Activated CD8-positive, alpha-beta memory T cell treated with anti-CD3 and anti-CD28 coated beads, Interleukin-2, amount 50 U/mL, for 1 hour (primary cell): ENCODE data around the gene NACC2.
"Not testable (repeated sequence)": the region's sequence is repeated elsewhere in the genome, so short reads cannot be mapped to it uniquely, and the experiment has no call there.

Experiments used
- DNase-seq: peaks from one replicate; pipeline ENCODE4 v3.0.0-alpha.2; 2020; ENCODE audit errors: extremely low read depth

The NACC2 gene

DNA sequence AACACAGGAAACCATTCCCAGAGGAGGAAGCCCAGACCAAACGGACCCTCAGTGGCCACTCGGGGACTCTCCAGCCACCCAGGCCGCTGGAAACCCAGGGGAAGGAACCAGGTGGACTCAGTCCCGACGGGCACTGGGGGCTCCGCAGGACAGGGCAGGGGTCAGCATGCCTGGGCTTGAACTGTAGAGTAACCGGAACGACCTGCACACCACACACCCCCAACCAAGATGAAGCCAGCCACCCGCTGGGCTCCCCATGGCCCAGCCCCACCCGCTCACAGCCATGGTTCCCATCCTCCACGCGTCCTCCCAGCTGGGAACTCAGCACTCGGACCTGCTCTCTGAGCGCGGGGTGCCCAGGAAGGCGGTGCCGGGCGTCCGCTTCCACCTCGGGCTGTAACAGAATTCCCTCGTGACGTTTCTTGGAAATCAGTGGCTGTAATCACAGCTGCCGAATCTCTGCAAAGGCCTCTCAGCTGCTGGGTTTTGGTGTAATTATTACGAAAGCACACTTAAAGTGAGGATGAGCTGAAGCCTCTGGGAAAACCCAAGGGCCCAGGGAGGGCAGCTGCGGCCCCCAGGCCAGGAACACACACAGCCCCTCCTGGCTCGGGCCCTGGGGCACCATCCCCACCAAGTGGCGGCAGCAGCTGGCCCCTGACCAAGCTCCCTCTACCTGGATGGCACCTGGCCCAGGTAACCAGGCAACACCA lies 13.8 kb downstream of the NACC2 start:
- no peak for DNase-seq

DNA sequence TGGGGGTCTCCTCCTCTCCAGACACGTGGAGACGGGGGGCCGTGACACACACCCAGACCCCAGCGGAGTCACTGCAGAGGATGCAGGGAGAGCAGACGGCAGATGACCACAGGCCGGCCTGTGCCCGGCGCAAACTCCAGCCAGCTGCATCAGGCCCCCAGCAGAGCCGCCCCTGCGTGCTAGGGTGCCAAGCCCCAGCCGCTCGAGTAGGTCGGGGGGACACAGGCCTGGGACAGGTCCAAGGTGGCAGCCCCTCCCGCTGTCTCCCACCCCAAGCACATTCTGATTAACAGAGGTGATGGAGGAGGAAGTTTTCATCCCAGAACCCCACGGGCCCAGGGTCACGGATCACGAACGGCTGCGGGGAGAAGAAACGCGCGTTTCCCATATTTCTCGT lies 14.4 kb downstream of the NACC2 start:
- DNase-seq, result no peak

DNA sequence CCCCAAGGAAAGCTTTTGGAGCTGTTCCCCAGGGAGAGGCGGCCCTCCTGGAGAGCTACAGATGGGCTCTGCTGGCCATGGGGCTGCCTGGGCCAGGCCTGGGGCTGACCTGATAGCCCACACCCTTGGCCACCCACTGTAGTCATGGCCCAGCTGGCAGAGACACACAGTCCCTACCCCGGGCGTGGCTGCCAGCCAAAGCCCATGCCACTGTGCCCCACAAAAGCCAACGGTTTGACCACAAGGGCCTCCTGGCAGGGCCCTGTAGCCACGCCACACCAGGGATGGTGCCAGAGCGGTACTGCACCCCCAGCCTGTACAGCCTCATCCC lies 15.2 kb downstream of the NACC2 start:
- no peak for DNase-seq

DNA sequence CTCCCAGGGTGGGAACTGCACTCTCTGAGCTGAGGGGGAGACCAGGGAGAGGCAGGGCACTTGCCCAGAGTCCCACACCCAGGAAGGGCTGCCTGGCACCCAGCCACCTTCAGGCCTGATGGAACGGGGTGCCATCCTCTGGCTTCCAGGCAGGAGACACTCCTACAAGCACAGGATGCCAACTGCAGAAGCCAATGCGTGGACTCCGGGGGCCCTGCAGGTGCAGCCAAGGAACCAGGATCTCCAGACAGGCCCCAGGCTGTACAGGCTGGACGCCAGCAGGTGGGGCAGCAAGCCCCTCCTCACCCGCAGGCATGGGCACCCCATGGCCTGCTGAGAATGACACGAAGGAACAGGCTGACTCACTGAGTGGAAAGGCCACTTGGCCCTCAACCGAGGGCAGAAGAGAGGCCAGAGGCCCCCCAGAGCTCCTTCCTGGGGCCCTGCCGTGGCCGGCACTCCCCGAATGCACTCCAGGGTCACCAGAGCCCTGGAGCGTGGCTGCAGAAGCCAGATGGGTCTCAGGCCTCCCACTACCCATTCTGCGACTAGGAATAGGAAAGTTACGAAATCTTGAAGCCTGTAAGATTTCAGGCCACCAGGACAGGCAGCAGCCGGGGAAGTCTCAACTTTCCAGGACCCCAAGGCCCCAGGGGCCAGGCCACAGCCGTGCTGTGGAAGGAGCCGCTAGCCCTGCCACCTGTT lies 15.7 kb downstream of the NACC2 start:
- no peak for DNase-seq

DNA sequence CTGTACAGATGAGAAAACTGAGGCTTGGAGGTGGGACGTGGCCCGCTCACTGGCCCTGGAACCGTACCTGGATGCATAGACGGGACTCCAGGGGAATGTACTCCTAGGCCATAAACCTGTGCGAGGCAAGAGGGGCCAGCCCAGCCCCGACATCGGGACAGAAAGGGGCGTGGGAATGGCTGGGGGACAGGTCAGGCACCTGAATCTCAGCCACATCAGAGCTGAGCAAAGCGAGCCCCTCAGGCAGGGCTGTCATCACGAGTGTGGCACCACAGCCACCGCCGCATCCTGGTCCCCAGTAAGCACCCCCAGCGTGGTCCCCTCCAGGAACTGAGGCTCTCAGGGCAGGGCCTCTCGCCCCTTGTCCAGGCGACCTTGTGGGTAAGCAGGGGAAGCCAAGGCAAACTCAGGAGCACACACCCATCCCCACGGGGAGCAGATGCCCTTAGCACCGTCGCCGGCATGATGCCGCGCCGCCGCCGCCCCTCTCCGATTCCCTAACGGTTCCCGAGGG lies 16.5 kb downstream of the NACC2 start:
- DNase-seq, result no peak

DNA sequence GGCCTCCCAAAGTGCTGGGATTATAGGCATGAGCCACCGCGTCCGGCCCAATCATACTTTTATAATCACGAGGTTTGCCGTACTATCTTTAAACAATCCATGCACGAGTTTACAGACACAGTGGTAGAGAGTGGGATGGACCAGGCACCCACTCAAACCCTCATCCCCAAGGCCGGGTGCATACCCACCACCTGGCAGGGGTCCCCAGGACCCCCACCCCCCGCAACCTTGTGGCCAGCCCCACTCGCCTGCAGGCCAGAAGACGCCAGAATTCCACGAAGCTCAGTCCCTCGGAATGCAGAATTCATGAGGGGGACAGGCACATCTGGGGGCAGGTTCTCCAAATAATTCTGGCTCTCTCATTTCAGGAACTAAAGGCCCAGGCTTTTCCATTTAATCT lies 17.1 kb downstream of the NACC2 start:
- DNase-seq, result no peak

DNA sequence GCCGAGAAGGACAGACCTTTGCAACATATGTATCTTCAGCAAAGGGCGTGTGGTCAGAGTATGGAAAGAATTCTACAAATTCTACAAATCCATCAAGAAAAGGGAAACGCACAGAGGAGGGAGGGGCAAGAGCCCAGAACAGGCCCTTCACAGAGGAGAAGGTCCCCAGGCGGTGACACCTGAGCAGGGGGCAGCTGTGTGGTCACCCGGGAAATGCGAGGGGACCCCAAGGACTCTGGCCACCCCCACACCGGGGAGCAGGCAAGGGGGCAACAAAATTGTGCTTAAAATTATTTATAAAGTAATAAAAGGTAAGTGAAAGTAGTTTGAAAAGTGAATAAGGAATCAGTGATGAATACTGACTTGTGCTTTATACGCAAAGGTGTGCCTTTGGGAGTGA lies 17.6 kb downstream of the NACC2 start:
- no peak for DNase-seq

DNA sequence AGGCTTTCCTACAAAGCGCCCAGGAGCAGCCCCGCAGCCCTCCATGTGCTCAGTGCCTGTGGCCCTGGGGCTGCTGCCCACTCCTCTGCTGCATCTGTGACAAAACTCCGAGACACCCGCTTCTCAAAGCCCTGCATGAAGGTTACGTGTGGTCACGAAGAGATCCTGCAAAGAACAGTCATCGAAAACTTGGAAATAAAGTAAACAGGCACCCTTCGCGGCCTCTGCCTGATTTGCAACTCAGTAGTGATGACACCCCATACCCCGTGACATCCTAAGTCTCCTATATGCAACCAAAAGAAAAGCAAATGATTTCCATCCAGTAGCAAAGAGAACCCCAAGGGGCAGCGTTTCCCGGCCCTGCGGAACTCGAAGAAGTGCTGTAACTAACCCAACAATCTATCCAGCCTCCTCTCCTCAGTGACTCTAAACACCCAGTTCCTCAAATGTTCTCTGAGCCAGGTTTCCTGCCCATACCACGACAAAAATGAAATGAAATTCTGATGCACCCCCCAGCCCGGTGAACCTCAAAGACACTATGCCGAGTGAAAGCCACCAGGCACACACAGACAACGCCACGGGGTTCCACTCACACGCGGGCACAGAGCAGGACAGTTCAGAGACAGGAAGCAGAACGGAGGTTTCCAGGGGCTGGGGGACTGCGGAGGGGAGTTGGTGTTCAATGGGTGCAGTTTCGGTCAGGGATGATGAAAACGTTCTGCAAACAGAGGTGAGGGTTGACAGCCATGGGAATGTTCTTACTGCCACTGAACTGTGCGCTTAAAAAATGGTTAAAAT lies 19.0 kb downstream of the NACC2 start:
- no peak for DNase-seq

DNA sequence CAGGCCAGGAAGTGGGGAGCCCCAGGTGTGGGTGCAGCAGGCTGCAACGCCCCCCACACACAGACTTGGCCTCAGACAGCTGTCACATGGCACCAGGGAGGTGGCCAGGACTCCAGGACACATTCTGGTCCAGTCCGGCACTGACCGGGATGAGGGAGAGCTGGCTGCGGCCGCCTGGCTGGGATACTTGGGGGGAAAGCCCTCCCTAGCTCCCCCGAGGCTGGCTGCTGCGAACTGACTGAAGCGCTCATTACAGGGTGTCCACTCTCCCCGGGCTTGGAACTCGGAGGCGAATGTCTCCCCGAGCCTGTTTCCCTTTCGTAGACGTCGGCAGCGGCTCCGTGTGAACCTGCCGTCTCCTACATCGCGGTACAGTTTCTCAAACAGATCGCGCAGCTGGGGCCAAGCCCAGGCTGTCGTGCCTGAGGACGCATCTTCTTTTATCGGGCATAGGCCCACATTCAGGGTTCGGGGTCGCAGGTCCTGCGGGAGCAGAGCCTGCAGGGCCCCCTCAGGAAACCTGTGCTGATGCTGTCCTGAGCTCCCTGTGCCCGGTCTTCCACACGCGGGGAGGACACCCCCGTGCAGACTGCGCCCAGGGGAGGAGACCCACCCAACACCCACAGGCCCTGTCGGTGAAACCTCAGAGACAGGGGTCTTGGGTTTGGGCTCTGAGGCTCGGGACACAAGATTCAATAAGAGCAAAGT lies 19.8 kb downstream of the NACC2 start:
- no peak for DNase-seq

DNA sequence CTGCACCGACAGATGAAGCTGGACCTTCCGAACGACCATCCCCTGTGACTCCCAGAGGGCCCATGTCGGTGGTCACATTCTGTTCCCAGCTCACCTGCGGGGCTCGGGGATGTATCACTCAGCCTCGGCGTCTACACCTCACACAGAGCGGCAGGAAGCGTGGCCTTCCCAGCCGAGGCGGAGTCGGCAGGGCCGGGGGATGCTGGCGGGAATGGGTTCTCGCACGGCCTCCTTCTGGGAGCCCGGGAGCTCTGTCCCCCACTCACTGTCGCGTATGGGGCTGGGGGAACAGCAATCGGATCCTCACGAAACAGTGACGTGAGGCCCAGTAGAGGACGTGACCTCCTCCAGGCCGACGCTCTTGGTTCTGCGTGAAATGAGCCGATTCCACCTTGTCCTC lies 20.4 kb downstream of the NACC2 start:
- no peak for DNase-seq

DNA sequence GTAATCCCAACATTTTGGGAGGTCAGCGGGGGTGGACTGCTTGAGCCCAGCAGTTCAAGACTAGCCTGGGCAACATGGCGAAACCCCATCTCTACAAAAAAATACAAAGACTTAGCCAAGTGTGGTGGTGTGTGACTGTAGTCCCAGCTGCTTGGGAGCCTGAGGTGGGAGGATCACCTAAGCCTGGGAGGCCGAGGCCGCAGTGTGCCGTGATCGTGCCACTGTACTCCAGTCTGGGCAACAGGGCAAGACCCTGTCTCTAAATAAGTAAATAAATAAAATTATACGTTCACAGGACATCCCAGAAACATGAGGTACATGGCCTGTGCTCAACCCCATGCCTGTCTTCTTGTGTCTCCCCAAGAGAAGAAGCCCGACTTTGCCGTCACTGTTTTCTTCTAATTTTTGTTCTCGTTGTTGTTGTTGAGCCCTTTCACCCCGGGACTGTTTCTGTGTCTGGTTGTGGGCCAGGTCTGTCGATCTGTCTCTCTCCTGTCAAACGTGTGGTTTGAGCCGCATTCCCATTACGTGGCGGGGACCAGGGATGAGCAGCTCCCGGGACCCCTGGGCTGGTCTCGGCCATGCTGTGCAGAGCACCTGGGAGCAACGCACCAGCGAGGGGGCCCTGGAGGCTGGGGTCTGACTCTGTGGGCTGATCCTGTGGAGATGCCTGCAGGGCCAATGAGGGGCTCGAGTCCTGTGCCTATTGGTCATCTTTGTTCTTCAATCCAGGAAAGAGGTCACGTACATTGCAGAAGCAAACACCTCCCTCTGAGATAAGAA lies 32.2 kb downstream of the NACC2 start:
- no peak for DNase-seq

DNA sequence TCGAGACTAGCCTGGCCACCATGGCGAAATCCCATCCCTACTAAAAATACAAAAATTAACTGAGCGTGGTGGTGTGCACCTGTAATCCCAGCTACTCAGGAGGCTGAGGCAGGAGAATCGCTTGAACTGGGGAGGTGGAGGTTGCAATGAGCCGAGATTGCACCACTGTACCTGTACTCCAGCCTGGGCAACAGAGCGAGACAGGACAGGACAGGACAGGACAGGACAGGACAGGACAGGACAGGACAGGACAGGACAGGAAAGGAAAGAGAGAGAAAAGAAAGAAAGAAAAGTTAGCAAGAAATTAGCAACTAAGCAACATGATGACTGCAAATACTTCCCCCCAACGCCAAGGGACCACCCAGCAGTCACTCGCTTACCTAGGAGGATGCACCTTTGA lies 33.2 kb downstream of the NACC2 start:
- DNase-seq, result not testable (repeated sequence)

DNA sequence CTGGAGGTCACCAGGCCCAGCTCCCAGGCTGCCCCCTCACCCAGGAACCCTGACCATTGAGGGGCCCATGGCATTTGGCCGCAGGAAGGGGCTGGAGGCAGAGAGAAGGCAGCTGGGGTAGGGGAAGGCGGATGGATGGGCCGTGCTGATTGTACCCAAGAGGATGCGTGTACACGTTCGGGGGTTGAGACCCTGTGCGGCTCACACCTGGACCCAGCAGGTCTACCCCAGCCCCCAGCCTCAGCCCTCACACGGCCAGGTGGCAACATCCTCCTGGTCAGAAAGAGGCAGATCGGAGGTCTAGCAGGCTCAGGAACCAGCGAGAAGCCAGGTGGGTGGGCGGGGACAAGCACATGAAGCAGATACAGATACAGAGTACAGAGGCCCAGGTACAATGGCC lies 33.7 kb downstream of the NACC2 start:
- no peak for DNase-seq

DNA sequence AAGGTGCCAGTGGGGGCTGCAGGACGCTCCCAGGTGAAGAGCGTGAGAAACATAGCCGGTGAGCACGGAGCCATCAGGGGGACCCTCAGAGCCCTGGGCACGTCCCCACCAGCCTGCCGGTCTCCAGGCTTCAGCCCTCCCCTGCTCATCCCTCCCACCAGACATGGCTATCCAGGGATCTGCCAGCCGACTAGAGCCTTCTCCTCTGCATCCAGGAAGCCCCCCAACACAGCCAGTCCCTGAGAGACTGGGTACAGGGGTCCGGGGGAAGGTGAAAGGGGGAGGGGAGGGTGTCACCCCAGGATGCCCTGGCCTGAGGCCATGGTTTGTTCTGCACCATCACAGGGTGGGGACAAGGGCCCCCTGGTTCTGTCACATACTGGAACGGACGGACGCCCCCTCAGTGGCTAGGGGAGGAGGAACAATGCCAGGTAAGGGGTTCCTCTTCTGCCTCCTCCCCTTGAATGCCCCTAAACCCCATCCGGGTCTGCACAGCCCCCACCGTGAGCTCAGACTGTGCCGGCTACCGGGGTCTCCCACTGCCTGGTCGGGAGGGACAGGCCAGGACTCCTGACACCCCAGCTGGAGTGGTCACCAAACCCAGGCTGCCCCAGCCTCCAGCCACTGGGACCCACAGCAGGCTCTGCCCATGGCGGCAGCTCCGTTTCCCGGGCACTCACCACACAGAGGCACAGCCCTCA lies 34.3 kb downstream of the NACC2 start:
- no peak for DNase-seq

DNA sequence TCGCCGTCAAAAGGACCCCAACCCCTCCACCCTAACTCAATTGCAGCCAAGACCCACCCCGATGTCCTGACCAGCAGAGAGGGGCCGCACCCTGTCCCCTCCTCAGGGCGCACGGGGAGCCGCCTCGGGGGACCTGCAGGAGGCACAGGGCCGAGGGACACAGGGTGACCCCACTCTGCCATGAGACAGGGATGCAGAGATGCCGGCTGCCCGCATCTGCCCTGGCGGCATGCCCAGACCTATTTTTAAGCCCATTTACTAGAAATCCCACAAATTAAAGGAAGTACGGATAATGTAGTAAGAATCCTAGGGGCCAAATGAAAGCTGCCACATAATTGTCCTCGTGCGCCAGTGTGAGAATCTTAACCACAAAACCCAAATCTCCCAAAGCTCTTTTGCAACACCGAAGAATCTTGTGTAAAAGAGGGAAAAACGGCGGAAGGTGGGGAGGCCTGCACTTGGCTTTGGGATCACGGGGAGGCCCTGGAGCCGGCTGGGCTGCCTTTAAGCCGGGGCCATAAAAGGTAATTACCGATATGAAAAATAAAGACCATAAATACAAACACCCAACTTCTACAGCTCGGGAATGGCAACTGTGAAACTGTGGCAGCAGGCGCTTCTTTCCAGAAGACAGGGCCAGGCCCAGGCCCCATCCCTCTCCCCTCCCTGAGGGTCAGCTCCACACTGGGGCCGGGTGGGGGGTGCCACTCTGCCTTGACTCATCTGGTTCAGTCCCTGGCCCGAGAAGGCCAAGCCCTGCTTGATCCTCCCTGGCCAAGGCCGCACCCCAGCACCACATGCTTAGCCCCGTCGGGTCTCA lies 35.0 kb downstream of the NACC2 start:
- no peak for DNase-seq

DNA sequence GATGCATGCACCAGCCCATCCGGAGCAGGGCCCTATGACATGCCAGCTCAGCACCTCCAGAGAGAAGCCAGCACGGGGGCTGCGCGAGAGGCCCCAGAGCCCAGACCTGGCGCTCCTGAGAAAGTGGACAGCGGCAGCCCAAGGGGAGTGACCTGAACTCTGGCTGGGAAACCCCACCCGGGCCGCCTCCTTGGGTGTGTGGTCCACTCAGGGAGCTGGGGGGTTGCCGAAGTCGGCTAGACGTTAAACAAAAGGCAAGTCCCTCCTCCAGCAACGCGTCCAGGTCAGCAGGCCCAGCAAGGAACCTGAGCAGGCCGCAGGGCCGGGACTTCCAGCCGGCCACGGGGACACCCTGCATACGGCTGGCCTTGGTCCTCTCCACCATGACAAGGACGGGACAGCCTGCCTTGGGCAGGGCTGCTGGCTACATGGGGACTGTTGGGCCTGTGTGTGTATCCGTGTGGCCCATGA lies 35.7 kb downstream of the NACC2 start:
- DNase-seq, result no peak

DNA sequence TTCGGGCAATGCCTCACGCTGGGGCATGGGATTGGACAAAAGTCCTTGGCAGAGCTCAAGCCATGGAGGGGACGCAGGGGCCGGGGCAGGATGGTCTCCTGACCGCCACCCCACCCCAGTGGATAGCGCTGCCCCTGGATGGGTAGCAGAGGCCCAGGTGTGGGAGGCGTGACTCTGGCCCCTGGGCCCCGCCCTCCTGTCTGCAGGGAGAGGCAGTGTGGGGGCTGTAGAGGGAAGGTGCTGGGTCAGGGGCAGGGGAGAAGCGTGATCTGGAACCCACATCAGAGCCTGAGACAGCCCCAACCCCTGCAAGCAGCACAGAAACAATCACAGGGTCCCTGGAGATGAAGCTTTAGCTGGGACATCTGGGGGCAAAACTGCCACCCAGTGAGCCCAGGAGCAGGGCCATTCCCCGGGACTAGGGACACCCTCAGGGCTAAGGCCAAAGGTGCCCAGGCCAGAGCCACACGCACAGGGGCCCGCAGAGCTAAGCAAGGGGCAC lies 36.2 kb downstream of the NACC2 start:
- no peak for DNase-seq

DNA sequence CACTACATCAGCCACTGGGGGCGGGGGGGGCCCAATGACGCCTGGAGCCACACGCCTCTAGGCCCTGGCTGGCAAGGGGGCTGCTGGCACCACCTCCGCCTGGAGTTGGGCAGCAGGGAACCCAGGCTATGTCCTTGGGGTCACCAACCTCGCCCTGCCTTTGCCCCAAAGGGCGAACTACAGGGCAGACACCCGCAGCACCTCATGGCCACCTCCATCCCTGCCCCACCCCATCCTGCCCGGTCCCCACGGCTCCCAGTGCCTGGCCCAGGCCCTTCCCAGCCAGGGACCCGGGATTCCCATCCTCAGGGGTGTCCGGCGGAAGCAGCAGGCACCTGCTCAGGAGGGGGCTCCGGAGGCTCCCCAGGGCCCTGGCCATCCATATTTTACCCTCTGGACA lies 37.0 kb downstream of the NACC2 start:
- DNase-seq, result no peak

DNA sequence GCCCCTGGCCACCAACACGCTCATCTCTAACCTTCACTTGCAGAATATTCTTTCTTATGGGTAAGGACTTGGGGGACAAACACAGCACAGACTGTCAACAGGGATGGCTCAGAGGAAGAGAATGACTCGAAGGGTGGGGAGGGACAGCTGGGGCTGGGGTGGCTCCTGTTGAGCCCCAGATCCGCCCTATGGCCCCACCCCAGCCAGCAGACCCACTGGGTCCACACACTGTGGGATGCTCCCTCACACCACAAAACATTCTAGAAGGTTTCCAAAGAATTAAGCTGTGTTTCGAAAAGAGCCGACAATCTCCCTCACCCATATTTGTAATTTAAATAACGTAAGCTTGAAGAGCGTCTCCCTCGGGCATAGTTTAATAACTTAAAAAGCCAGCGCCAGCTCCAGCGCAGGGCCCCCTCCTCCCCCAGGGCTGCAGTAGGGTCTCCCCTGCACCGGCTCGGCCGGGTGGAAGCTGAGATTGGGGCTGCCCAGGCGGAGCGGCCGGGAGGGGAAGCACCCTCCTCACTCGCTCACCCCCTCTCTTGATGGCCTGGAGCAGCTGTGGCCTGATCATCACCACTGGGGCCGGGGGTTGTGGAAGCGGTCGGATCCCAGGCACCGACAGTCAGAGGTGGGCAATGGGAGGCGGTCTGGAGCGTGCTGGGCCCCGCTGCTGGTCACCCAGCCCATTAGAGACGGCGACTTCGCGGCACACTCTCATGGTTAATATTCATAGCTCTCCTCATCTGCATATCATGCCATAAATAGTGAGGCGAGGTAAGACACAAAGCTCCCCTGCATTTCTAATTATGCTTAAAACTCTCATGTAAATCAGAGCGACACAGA lies 37.6 kb downstream of the NACC2 start:
- no peak for DNase-seq
